B cell (primary cell): ENCODE results near the gene MRPL34. TPM values are rescaled to one million over a fixed set of nuclear protein-coding genes. Genes with fewer than 3 reads are reported as not detected.
A peak's percentile ranks its signal among the peaks of the same experiment; 100 is the strongest.

Experiments
- ATAC-seq: fragments of 200-7000 bp; cut with Tn5 transposase; one replicate; pipeline ENCODE4 v1.10.0; 2021; ENCODE audit warnings: low read depth, mild to moderate bottlenecking, moderate number of reproducible peaks, moderate library complexity
- CTCF ChIA-PET: fragments of 350-600 bp; sonication (Branson Sonifier 250); formaldehyde crosslinking; loops from one replicate; lab custom pipeline; 2021; ENCODE audit warnings: antibody characterized with exemption, inconsistent platforms; lab: Charles Lee
- POLR2A ChIA-PET: fragments of 350-600 bp; sonication (Branson Sonifier 250); formaldehyde crosslinking; loops from one replicate; lab custom pipeline; 2021; ENCODE audit warnings: antibody characterized with exemption; lab: Charles Lee
- DNase-seq: peaks from one replicate; pipeline ENCODE4 v3.0.0; 2013
- H2AFZ ChIP-seq: 2 replicates; pipeline ENCODE4 v1.6.1; 2012; ENCODE audit warnings: mild to moderate bottlenecking, low read depth, low read length; ENCODE audit not compliant: insufficient read depth, poor library complexity, severe bottlenecking
- H3K27ac ChIP-seq, 2 donors: 1 replicate in 1 of 2; 2 replicates in 1 of 2; pipeline ENCODE4 v1.5.1; 2012 to 2013; ENCODE audit warnings: low read length in 2 of 2, mild to moderate bottlenecking in 2 of 2, moderate library complexity in 1 of 2
- H3K27me3 ChIP-seq, 4 experiments: fragments of 200-600 bp in 1 of 4; sonication (generic) in 1 of 4; replicated peaks in 1 of 4; 1 replicate in 2 of 4; 2 replicates in 2 of 4; pipeline versions ENCODE4 v1.6.1 to v1.7.0; 2013 to 2016; ENCODE audit warnings: low read length in 3 of 4, mild to moderate bottlenecking in 2 of 4, mixed read lengths in 1 of 4, moderate library complexity in 1 of 4; ENCODE audit not compliant: insufficient read depth in 4 of 4, control insufficient read depth in 3 of 4; ENCODE audit errors: control extremely low read depth in 1 of 4
- H3K36me3 ChIP-seq, 2 experiments: replicated peaks in 1 of 2; 1 replicate in 1 of 2; 2 replicates in 1 of 2; pipeline versions ENCODE4 v1.6.1 to v1.7.1; 2013; ENCODE audit warnings: low read length in 1 of 2; ENCODE audit not compliant: insufficient read depth in 2 of 2, control insufficient read depth in 1 of 2; ENCODE audit errors: control extremely low read depth in 1 of 2, extremely low read depth in 1 of 2
- H3K4me1 ChIP-seq, 2 donors: fragments of 200-600 bp in 1 of 2; sonication (generic) in 1 of 2; 1 replicate in 1 of 2; 2 replicates in 1 of 2; pipeline versions ENCODE4 v1.5.1 to v1.6.1; 2013 to 2017; ENCODE audit warnings: low read length in 2 of 2; ENCODE audit not compliant: control insufficient read depth in 2 of 2, insufficient read depth in 2 of 2
- H3K4me2 ChIP-seq: replicated peaks from 2 replicates; pipeline ENCODE3; 2012; ENCODE audit warnings: mild to moderate bottlenecking, low read depth, low read length; ENCODE audit not compliant: poor library complexity, severe bottlenecking
- H3K4me3 ChIP-seq, 5 experiments: fragments of 200-600 bp in 1 of 5; sonication (generic) in 1 of 5; 1 replicate in 3 of 5; 2 replicates in 2 of 5; pipeline versions ENCODE4 v1.5.1 to v1.7.0; 2011 to 2016; ENCODE audit warnings: low read length in 4 of 5, mild to moderate bottlenecking in 4 of 5, low read depth in 2 of 5, control low read depth in 1 of 5, moderate library complexity in 1 of 5; ENCODE audit not compliant: insufficient read depth in 1 of 5; ENCODE audit errors: control extremely low read depth in 1 of 5, extremely low read depth in 1 of 5
- H3K79me2 ChIP-seq: fragments of 200-600 bp; sonication (generic); one replicate; pipeline ENCODE4 v1.6.0; 2016; ENCODE audit warnings: low read length; ENCODE audit not compliant: control insufficient read depth, insufficient read depth
- H3K9ac ChIP-seq: fragments of 200-600 bp; sonication (generic); 2 replicates; pipeline ENCODE4 v1.6.1; 2017; ENCODE audit warnings: mild to moderate bottlenecking, low read length, moderate library complexity
- H3K9me3 ChIP-seq, 3 donors: one replicate each; pipeline versions ENCODE4 v1.6.1 to v1.7.1; 2013; ENCODE audit warnings: low read length in 2 of 3; ENCODE audit not compliant: control insufficient read depth in 2 of 3, insufficient read depth in 1 of 3; ENCODE audit errors: control extremely low read depth in 1 of 3
- H4K20me1 ChIP-seq: 2 replicates; pipeline ENCODE4 v1.6.0; 2012; ENCODE audit warnings: mild to moderate bottlenecking, low read length; ENCODE audit not compliant: insufficient read depth, control insufficient read depth, poor library complexity, severe bottlenecking
- H3K27ac Mint-ChIP-seq: one replicate; pipeline ENCODE4 v1.8.0; 2021; ENCODE audit warnings: mixed read lengths
- H3K27me3 Mint-ChIP-seq: one replicate; pipeline ENCODE4 v1.8.0; 2021; ENCODE audit warnings: mixed read lengths
- H3K4me1 Mint-ChIP-seq: one replicate; pipeline ENCODE4 v1.8.0; 2021; ENCODE audit warnings: mixed read lengths
- H3K4me3 Mint-ChIP-seq: one replicate; pipeline ENCODE4 v1.8.0; 2021; ENCODE audit warnings: mixed read lengths
- H3K9me3 Mint-ChIP-seq: one replicate; pipeline ENCODE4 v1.8.0; 2022; ENCODE audit warnings: mixed read lengths; ENCODE audit not compliant: insufficient read depth
- EZH2 ChIP-seq: IDR thresholded peaks from 2 replicates; pipeline ENCODE4 v1.6.1; 2012; ENCODE audit warnings: borderline replicate concordance, low read depth, mild to moderate bottlenecking, moderate library complexity, low read length; ENCODE audit not compliant: insufficient read depth, poor library complexity, severe bottlenecking
- WGBS: methylation state at CpG from one replicate; pipeline ENCODE4 v1.1.5; 2013; ENCODE audit warnings: missing lambda C conversion rate; ENCODE audit not compliant: insufficient coverage; 5-methylcytosine and 5-hydroxymethylcytosine counted together
- intact Hi-C: fragments of 100-400 bp; cut with micrococcal nuclease; formaldehyde crosslinking; loops from one replicate; pipeline ENCODE4 v1.10.0; 2022
- polyA plus RNA-seq: library from polyadenylated mRNA; depleted of rRNA; stranded (reverse); fragments of >200 nt; gene quantifications from 2 replicates; pipeline ENCODE4 v1.2.3, GENCODE V29; 2012
- total RNA-seq, 2 donors: library from RNA; stranded (reverse); fragments of 120-200 nt in 1 of 2; gene quantifications; 1 replicate in 1 of 2; 2 replicates in 1 of 2; pipeline versions ENCODE4 v1.2.3 to v1.2.4, GENCODE V29; 2013 to 2022
- TF ChIP-seq, protein P1 (sequence below): fragments of 200-600 bp; IDR thresholded peaks from one replicate; pipeline ENCODE4 v1.8.0; 2022; ENCODE audit warnings: antibody characterized with exemption, mild to moderate bottlenecking

The MRPL34 gene
- total and polyA plus RNA-seq, 2 donors (not counting 1 experiment from before 2014, with no cell fraction given): 16.5 to 45.7 TPM

DNA sequence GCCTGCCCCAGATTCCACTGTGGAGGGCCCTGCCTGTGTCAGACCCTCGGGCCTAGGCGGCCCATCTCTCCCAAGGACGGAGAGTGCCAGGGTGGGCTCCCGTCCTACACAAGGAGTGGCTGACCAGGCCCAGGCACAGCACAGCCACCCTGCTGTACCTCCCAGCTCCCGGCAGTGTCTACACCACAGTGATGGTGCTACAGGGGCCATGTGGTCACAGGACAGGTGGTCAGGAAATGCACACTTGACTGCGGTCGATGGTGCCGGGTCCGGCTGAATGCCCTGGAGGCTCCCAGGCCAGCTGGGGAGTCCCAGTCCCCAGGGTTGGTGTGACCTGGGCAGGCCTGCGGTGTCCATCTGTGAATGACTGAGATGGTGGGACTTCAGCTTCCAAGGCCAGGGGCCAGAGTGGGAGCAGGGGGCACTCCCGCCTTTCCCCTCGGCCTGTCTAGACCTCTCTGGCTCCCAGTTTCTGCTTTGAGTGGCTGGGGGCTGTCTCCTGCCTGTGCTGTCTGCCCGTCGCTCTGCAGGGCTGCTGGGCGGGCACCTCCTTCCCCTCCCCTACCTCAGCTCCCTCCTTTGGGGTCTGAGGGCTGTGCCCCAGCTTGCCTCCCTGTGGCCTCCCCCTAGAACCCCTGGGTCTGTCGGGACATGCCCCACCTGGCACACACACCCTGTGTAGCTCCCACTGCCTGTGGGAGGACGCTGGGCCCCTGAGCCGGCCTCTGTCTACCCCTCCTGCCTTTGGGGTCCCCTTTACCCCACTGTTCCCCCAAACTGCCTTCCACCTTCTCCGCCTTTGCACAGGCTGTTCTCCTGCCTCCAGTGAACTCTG is 16.2 kb downstream of the MRPL34 start:
- ATAC-seq: no peak
- no peak overlapping the region for H3K4me2 ChIP-seq
- Mint-ChIP-seq H3K27me3 (no peaks in the 10 kb centered on the region), H3K9me3 (no peaks in the 10 kb centered on the region), H3K4me1 (no peaks in the 10 kb centered on the region), H3K27ac (no peak overlapping the region), H3K4me3 (no peak overlapping the region)
- intact Hi-C loops: no loop called here
- CTCF ChIA-PET: interaction anchor here (1.0 to 1.5 kb wide), 2 partner anchors 9 to 24 kb away, joined by 3 read pairs; no protein-coding TSS in a partner anchor
- H3K4me1 ChIP-seq: peaks cover 0 to 3% of the 10 kb centered on the region in 2 donors
- H4K20me1 ChIP-seq: peaks cover 25% of the 10 kb centered on the region
- no peak overlapping the region for H3K9ac ChIP-seq
- no peak overlapping the region for H3K4me3 ChIP-seq
- no peaks in the 10 kb centered on the region for H3K79me2 ChIP-seq
- H3K27me3 ChIP-seq: no peaks in the 10 kb centered on the region
- H3K9me3 ChIP-seq: no peaks in the 10 kb centered on the region
- TF ChIP-seq, protein P1, sequence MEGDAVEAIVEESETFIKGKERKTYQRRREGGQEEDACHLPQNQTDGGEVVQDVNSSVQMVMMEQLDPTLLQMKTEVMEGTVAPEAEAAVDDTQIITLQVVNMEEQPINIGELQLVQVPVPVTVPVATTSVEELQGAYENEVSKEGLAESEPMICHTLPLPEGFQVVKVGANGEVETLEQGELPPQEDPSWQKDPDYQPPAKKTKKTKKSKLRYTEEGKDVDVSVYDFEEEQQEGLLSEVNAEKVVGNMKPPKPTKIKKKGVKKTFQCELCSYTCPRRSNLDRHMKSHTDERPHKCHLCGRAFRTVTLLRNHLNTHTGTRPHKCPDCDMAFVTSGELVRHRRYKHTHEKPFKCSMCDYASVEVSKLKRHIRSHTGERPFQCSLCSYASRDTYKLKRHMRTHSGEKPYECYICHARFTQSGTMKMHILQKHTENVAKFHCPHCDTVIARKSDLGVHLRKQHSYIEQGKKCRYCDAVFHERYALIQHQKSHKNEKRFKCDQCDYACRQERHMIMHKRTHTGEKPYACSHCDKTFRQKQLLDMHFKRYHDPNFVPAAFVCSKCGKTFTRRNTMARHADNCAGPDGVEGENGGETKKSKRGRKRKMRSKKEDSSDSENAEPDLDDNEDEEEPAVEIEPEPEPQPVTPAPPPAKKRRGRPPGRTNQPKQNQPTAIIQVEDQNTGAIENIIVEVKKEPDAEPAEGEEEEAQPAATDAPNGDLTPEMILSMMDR: no peak
- no peak for TF ChIP-seq EZH2
- WGBS: 89% methylated on average over 19 of the region's 19 CpGs
- no peak overlapping the region for H2AFZ ChIP-seq
- no peak for DNase-seq
- H3K27ac ChIP-seq: no peak overlapping the region
- peaks cover 0 to 12% of the 10 kb centered on the region in 2 experiments for H3K36me3 ChIP-seq
- POLR2A ChIA-PET: no interaction called here

DNA sequence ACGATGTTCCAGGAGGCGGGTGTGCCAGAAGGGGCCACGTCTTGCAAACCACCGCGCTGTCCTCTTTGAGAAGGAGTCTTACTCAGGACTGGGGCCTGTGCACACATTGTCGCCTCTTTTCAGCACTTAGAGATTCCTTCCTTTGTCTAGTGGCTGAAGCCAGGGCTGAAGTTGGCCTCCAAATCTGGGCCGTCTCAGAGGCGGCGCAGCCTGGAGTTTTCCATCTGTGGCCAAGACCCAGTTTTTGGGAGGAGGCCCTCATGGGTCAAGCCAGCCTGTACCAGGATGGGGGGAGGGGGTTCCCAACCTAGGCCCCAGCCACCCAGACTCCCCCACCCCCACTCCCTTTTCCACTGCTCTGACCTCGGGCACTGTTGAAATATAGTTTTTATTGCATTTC is 17.2 kb downstream of the MRPL34 start:
- CTCF ChIA-PET: no interaction called here
- no peaks in the 10 kb centered on the region for H3K27me3 Mint-ChIP-seq
- no peaks in the 10 kb centered on the region for H3K79me2 ChIP-seq
- H4K20me1 ChIP-seq: peaks cover 25% of the 10 kb centered on the region
- 93% methylated on average over 6 of the region's 10 CpGs for WGBS
- no peak for DNase-seq
- H3K9me3 ChIP-seq: no peaks in the 10 kb centered on the region
- no peaks in the 10 kb centered on the region for H3K9me3 Mint-ChIP-seq
- TF ChIP-seq, protein P1: no peak
- no peak for TF ChIP-seq EZH2
- POLR2A ChIA-PET: no interaction called here
- H3K9ac ChIP-seq: no peak overlapping the region
- H3K4me1 ChIP-seq: peaks cover 0 to 3% of the 10 kb centered on the region in 2 donors
- H2AFZ ChIP-seq: no peak overlapping the region
- no peak overlapping the region for H3K27ac Mint-ChIP-seq
- intact Hi-C loops: no loop called here
- peaks cover 1% of the 10 kb centered on the region for H3K4me1 Mint-ChIP-seq
- H3K36me3 ChIP-seq: peaks cover 0 to 12% of the 10 kb centered on the region in 2 experiments
- H3K27ac ChIP-seq: no peak overlapping the region
- peak overlapping the region; percentile 61 for H3K4me2 ChIP-seq
- no peak overlapping the region for H3K4me3 ChIP-seq
- ATAC-seq: no peak
- no peak overlapping the region for H3K4me3 Mint-ChIP-seq
- H3K27me3 ChIP-seq: no peaks in the 10 kb centered on the region
